Epithelial cell of proximal tubule (primary cell): Measurements from ENCODE around the gene MAP3K12. TPM values are rescaled to one million over a fixed set of nuclear protein-coding genes. Genes with fewer than 3 reads are reported as not detected.

Source experiments
- DNase-seq: peaks from one replicate; pipeline ENCODE4 v3.0.0-alpha.2; 2011; ENCODE audit warnings: low read depth
- H3K4me3 ChIP-seq: 2 replicates; pipeline ENCODE4 v1.5.1; 2011; ENCODE audit warnings: low read depth, mild to moderate bottlenecking, low read length
- CTCF ChIP-seq: conservative IDR thresholded peaks from 2 replicates; pipeline ENCODE4 v1.5.1; 2012; ENCODE audit warnings: low read depth, mild to moderate bottlenecking, low read length
- total RNA-seq: library from RNA; depleted of rRNA; stranded (reverse); fragments of >200 nt; gene quantifications from 2 replicates; pipeline ENCODE4 v1.2.3, GENCODE V29; 2015

MAP3K12 gene
- total RNA-seq, 1 donor from 2014 or later = 16.7 TPM

DNA sequence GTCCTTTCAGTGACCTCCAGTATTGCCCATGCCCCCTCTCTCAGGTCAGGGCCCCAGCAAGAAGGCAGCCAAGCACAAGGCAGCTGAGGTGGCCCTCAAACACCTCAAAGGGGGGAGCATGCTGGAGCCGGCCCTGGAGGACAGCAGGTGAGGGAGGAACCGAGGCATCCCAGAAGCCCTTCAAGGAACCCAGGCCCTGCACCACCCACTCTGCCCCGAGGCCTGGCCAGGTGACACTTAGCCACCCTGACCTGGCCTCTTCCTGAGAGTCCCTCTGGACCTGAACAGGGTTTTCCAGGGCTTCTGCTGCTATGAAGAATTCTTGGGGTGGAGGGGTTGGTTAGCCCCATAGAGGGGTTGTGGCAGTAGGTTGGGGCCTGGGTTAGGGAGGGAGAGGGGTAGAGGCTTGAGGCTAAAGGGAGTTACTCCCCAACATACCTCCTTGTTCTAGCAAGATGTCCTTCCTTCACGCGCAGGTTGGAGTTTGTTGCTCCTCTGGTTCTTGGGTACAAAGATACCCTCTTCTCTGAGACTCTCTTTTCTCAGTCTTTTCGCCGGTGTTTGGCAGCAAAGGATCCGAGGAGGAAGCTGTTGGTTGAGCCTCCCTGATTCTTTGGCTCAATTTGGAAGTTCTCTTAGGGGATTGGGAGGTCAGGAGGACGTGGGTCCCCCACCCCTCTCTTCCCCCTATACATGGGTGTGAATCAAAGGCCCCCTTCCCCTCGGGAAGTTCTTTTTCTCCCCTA lies 3.9 kb upstream of the MAP3K12 start:
- no peak overlapping the region for H3K4me3 ChIP-seq
- no peak for TF ChIP-seq CTCF
- DNase-seq = no peak

GRCh38 chr12:53502331-53502730 lies 3.1 kb upstream of the MAP3K12 start:
- H3K4me3 ChIP-seq = peak overlapping the region; percentile 70
- no peak for DNase-seq
- no peak for TF ChIP-seq CTCF

DNA sequence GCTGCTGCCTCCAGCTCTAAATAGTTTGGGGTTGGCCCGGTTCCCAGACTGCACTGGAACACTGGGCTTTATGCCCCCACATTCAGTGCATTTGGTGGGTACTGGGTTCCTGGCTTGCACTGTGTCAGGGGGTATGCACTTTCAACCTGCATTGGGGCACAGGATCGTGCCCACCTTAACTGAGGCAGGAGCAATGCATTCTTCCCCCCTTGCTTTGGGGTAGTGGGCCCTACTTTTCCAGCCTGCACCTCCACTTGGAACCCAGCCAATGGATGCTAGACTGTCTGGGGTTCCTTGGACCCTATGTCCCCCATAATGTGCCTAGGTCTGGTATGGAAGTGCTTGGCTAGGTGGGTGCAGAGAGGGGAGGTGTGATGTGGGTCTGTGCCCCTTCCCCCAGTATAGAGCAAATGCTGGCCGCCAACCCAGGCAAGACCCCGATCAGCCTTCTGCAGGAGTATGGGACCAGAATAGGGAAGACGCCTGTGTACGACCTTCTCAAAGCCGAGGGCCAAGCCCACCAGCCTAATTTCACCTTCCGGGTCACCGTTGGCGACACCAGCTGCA lies 2.4 kb upstream of the MAP3K12 start:
- no peak for DNase-seq
- TF ChIP-seq CTCF = no peak
- H3K4me3 ChIP-seq = peak overlapping the region; percentile 70

- peak; percentile 97 for DNase-seq
- TF ChIP-seq CTCF = no peak
- H3K4me3 ChIP-seq = peak within 1 kb of the TSS; percentile 70
These were observed 1.7 kb upstream of the MAP3K12 start, which contains the start of gene TARBP2 for GRCh38 chr12:53500776-53501614. TARBP2 (plus strand) TSS chr12:53501283; CDS start chr12:53501409, 126 bp downstream.

DNA sequence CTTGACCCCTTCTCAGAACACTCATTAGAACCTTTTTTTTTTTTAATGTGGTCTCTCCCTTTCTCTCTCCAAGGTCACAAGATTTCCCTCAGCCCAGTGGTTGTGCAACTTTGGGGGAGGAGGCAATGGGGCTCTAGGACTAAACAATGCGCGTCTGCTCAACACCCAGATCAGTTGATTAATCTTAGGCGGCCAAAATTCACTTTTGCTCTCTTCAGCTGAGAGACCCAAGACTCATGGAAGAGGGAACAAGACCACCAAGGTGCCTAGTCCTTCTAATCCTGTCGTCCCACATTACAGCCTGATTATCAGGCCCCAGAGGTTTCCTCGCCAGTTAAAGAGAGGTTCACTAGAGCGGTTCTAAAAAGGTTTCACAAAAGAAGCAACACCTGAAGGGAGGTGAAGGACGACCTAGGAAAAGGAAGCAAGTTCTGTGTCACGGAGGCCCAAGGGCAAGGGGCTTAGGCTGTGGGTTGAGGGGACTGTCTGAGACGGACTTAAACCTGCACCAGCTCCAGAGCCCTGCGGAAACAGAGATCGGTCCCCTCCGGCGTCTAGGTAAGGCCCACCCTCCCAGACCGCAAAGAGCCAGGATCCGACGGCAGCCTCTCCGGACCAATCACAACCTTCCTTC lies 1.0 kb upstream of the MAP3K12 start:
- peak overlapping the region; percentile 70 for H3K4me3 ChIP-seq
- TF ChIP-seq CTCF = no peak
- no peak for DNase-seq

DNA sequence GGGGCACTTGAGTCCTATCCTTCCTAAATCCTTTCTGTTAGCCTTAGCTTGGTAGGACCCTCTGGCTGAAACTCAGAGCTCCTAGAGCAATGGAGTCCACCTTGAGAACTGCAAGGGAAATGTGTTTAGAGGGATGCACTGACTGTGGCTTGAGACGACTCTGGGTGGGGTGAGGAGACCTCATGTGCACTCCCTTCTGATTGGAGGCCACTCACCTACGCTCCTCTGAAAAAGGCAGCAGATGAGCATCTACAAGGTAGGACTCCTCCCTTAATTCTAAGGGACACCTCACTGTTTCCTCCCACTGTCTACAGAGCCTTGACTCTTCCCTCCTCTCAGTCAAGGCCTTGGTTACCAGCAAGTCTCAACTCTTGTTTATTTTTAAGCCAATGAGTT lies 1.0 kb downstream of the MAP3K12 start:
- TF ChIP-seq CTCF = no peak
- no peak for DNase-seq
- H3K4me3 ChIP-seq = peak overlapping the region; percentile 70
